Measurements from ENCODE around the gene IGFL1.
"Not testable (repeated sequence)": the region's sequence is repeated elsewhere in the genome, so short reads cannot be mapped to it uniquely, and the experiment has no call there.

IGFL1 gene

GRCh38 chr19:46239193-46240024, 9.9 kb downstream of the IGFL1 start:
- TF ChIP-seq CTCF (IDR thresholded peaks at IDR 0.05; ENCODE audit: low read depth, low read length): no peak
- DNase-seq (ENCODE audit: low read depth, low spot score): no peak
- H3K4me3 ChIP-seq (ENCODE audit: low read depth, low read length): no peak overlapping the region
- in situ Hi-C loops (cut with HindIII; ENCODE audit: low sequenced_read_pairs): no loop called here

GRCh38 chr19:46240693-46241092, 11.2 kb downstream of the IGFL1 start:
- no peak overlapping the region for H3K4me3 ChIP-seq (ENCODE audit: low read depth, low read length)
- DNase-seq (ENCODE audit: low read depth, low spot score): no peak
- no peak for TF ChIP-seq CTCF (IDR thresholded peaks at IDR 0.05; ENCODE audit: low read depth, low read length)
- in situ Hi-C loops (cut with HindIII; ENCODE audit: low sequenced_read_pairs): no loop called here

- no peak for DNase-seq (ENCODE audit: low read depth, low spot score)
- TF ChIP-seq CTCF (IDR thresholded peaks at IDR 0.05; ENCODE audit: low read depth, low read length): no peak
- in situ Hi-C loops (cut with HindIII; ENCODE audit: low sequenced_read_pairs): no loop called here
- no peak overlapping the region for H3K4me3 ChIP-seq (ENCODE audit: low read depth, low read length)
Observed at GRCh38 chr19:46241626-46242025, 12.1 kb downstream of the IGFL1 start.

- H3K4me3 ChIP-seq (ENCODE audit: low read depth, low read length); in situ Hi-C loops (cut with HindIII; ENCODE audit: low sequenced_read_pairs); DNase-seq (ENCODE audit: low read depth, low spot score): not testable (repeated sequence)
Observed at GRCh38 chr19:46243081-46243654, 13.6 kb downstream of the IGFL1 start.

- in situ Hi-C loops (cut with HindIII; ENCODE audit: low sequenced_read_pairs): no loop called here
- no peak for TF ChIP-seq CTCF (IDR thresholded peaks at IDR 0.05; ENCODE audit: low read depth, low read length)
- H3K4me3 ChIP-seq (ENCODE audit: low read depth, low read length): no peak overlapping the region
- DNase-seq (ENCODE audit: low read depth, low spot score): no peak
Observed at GRCh38 chr19:46250076-46250735, 20.7 kb downstream of the IGFL1 start.

- no peak for TF ChIP-seq CTCF (IDR thresholded peaks at IDR 0.05; ENCODE audit: low read depth, low read length)
- DNase-seq (ENCODE audit: low read depth, low spot score): no peak
- in situ Hi-C loops (cut with HindIII; ENCODE audit: low sequenced_read_pairs): no loop called here
- no peak overlapping the region for H3K4me3 ChIP-seq (ENCODE audit: low read depth, low read length)
Observed at GRCh38 chr19:46251416-46251815, 21.9 kb downstream of the IGFL1 start.

GRCh38 chr19:46254776-46255175, 25.2 kb downstream of the IGFL1 start:
- no peak for TF ChIP-seq CTCF (IDR thresholded peaks at IDR 0.05; ENCODE audit: low read depth, low read length)
- H3K4me3 ChIP-seq (ENCODE audit: low read depth, low read length): no peak overlapping the region
- in situ Hi-C loops (cut with HindIII; ENCODE audit: low sequenced_read_pairs): no loop called here
- DNase-seq (ENCODE audit: low read depth, low spot score): no peak

All from astrocyte of the spinal cord (primary cell).